A549 (cell line): ENCODE data around the gene TRNT1. TPM values are rescaled to one million over a fixed set of nuclear protein-coding genes. Genes with fewer than 3 reads are reported as not detected.

Experiments used
- ATAC-seq, 2 experiments: fragments of 200-7000 bp in 1 of 2; fragments of >200 bp in 1 of 2; cut with Nextera tagmentation in 1 of 2; cut with Tn5 transposase in 1 of 2; 3 replicates each; pipeline versions ENCODE4 v1.8.0 to v1.9.1; 2018 to 2020; ENCODE audit warnings: mild to moderate bottlenecking in 1 of 2, moderate library complexity in 1 of 2
- CTCF ChIA-PET: fragments of 300-600 bp; sonication (Branson Sonifier 250); formaldehyde crosslinking; extraction: SDS; loops from one replicate; lab custom pipeline; 2021; ENCODE audit warnings: antibody characterized with exemption, inconsistent platforms; lab: Yijun Ruan, JAX
- POLR2A ChIA-PET: fragments of 350-600 bp; formaldehyde crosslinking; extraction: SDS; loops from one replicate; lab custom pipeline; 2021; ENCODE audit warnings: antibody characterized with exemption, inconsistent platforms; lab: Yijun Ruan, JAX
- DNase-seq, 2 experiments: peaks; one replicate each; pipeline versions ENCODE4 v3.0.0 to v3.0.0-alpha.2; 2011 to 2016; ENCODE audit warnings: low read depth in 1 of 2, low spot score in 1 of 2
- FAIRE-seq: peaks from 2 replicates; lab custom pipeline; 2011; peaks lifted over from hg19 to GRCh38; lab: Jason Lieb, UNC
- H3K27ac ChIP-seq, 2 experiments: fragments of >200 bp; sonication (Bioruptor Twin); formaldehyde crosslinking; 3 replicates each; pipeline ENCODE4 v1.5.1; 2016 to 2017
- H3K4me1 ChIP-seq: fragments of >200 bp; sonication (Bioruptor Twin); formaldehyde crosslinking; 3 replicates; pipeline ENCODE4 v1.6.1; 2016
- H3K4me2 ChIP-seq: fragments of >200 bp; sonication (Bioruptor Twin); formaldehyde crosslinking; 3 replicates; pipeline ENCODE4 v1.6.1; 2016
- H3K4me3 ChIP-seq: fragments of >200 bp; sonication (Bioruptor Twin); formaldehyde crosslinking; 3 replicates; pipeline ENCODE4 v1.5.1; 2016
- H3K9me3 ChIP-seq: fragments of >200 bp; sonication (Bioruptor Twin); formaldehyde crosslinking; 3 replicates; pipeline ENCODE4 v1.6.1; 2016
- ATOH8 ChIP-seq: fragments of 250-450 bp; sonication (Bioruptor Pico); IDR thresholded peaks from 2 replicates; pipeline ENCODE4 v1.5.0; 2020; ENCODE audit warnings: low read depth, mild to moderate bottlenecking, moderate library complexity
- BCL3 ChIP-seq: fragments of >200 bp; sonication (Bioruptor Twin); formaldehyde crosslinking; IDR thresholded peaks from 3 replicates; pipeline ENCODE4 v1.6.1; 2016
- BHLHE40 ChIP-seq: IDR thresholded peaks from 2 replicates; pipeline ENCODE4 v1.6.1; 2012; ENCODE audit warnings: low read depth, low read length, inconsistent platforms
- CBX2 ChIP-seq: fragments of 200-600 bp; sonication (generic); IDR thresholded peaks from 2 replicates; pipeline ENCODE4 v1.6.1; 2016; ENCODE audit warnings: low read depth, mild to moderate bottlenecking, borderline replicate concordance
- CBX8 ChIP-seq: fragments of 200-600 bp; sonication (generic); IDR thresholded peaks from 2 replicates; pipeline ENCODE4 v1.6.1; 2016
- CHD2 ChIP-seq: fragments of 150-350 bp; IDR thresholded peaks from 2 replicates; pipeline ENCODE4 v1.6.1; 2014; ENCODE audit warnings: low read length; ENCODE audit not compliant: partially characterized antibody
- ELK1 ChIP-seq: fragments of 150-350 bp; IDR thresholded peaks from 2 replicates; pipeline ENCODE4 v1.6.1; 2014; ENCODE audit warnings: low read depth, mild to moderate bottlenecking, low read length
- ESRRA ChIP-seq: fragments of 150-350 bp; IDR thresholded peaks from 2 replicates; pipeline ENCODE4 v1.6.1; 2014; ENCODE audit warnings: mild to moderate bottlenecking, low read length, borderline replicate concordance
- FOSB ChIP-seq: fragments of 250-450 bp; sonication (Bioruptor Pico); IDR thresholded peaks from 2 replicates; pipeline ENCODE4 v1.5.0; 2020; ENCODE audit warnings: mild to moderate bottlenecking, moderate library complexity
- HDAC2 ChIP-seq: fragments of 200-600 bp; sonication (generic); IDR thresholded peaks from 2 replicates; pipeline ENCODE4 v1.6.1; 2016
- HEYL ChIP-seq: fragments of 250-450 bp; sonication (Bioruptor Pico); IDR thresholded peaks from 2 replicates; pipeline ENCODE4 v1.8.0; 2021; ENCODE audit warnings: mild to moderate bottlenecking, moderate library complexity
- HOXB5 ChIP-seq: fragments of 250-450 bp; sonication (Bioruptor Pico); IDR thresholded peaks from 2 replicates; pipeline ENCODE4 v1.5.0; 2020; ENCODE audit warnings: mild to moderate bottlenecking, moderate library complexity
- JUN ChIP-seq, 2 experiments: fragments of >200 bp; sonication (Bioruptor Twin); formaldehyde crosslinking; IDR thresholded peaks; 2 replicates in 1 of 2; 3 replicates in 1 of 2; pipeline ENCODE4 v1.6.1; 2016 to 2017
- MAFK ChIP-seq: fragments of 450-650 bp; IDR thresholded peaks from 2 replicates; pipeline ENCODE4 v1.6.1; 2014; ENCODE audit not compliant: partially characterized antibody
- MAX ChIP-seq: IDR thresholded peaks from 2 replicates; pipeline ENCODE4 v1.6.1; 2012
- MAZ ChIP-seq: fragments of 150-350 bp; IDR thresholded peaks from 2 replicates; pipeline ENCODE4 v1.6.1; 2014; ENCODE audit warnings: antibody characterized with exemption, low read depth, low read length, borderline replicate concordance
- NPAS2 ChIP-seq: fragments of 250-450 bp; sonication (Bioruptor Pico); IDR thresholded peaks from 2 replicates; pipeline ENCODE4 v1.8.0; 2022; ENCODE audit warnings: mild to moderate bottlenecking, moderate library complexity, borderline replicate concordance
- NR3C1 ChIP-seq: fragments of >200 bp; sonication (Bioruptor Twin); formaldehyde crosslinking; IDR thresholded peaks from 3 replicates; pipeline ENCODE4 v1.6.1; 2017
- RARB ChIP-seq: fragments of 250-450 bp; sonication (Bioruptor Pico); IDR thresholded peaks from 2 replicates; pipeline ENCODE4 v1.8.0; 2021; ENCODE audit warnings: mild to moderate bottlenecking, moderate library complexity
- RCOR1 ChIP-seq: fragments of 150-350 bp; IDR thresholded peaks from 2 replicates; pipeline ENCODE4 v1.6.1; 2014; ENCODE audit warnings: antibody characterized with exemption, low read length, low read depth
- RFX5 ChIP-seq: fragments of 450-650 bp; IDR thresholded peaks from 2 replicates; pipeline ENCODE4 v1.7.1; 2014; ENCODE audit warnings: antibody characterized with exemption, mild to moderate bottlenecking, moderate library complexity
- TFCP2L1 ChIP-seq: fragments of 250-450 bp; sonication (Bioruptor Pico); IDR thresholded peaks from 2 replicates; pipeline ENCODE4 v1.5.0; 2021; ENCODE audit warnings: mild to moderate bottlenecking
- ZC3H11A ChIP-seq: fragments of 450-650 bp; IDR thresholded peaks from 2 replicates; pipeline ENCODE4 v1.6.1; 2014; ENCODE audit warnings: antibody characterized with exemption, mild to moderate bottlenecking
- WGBS: methylation state at CpG from one replicate; pipeline ENCODE4 v1.1.6; 2017; ENCODE audit errors: missing lambda C conversion rate; 5-methylcytosine and 5-hydroxymethylcytosine counted together
- polyA plus RNA-seq, 4 experiments: library from polyadenylated mRNA; depleted of rRNA in 3 of 4; stranded (reverse); fragments of >200 nt; fragmentation: RNase III in 1 of 4; extraction: RNeasy Plus Mini Kit Qiagen cat#74134 plus additional on column Dnase treatment in 1 of 4; gene quantifications; 2 replicates in 3 of 4; 3 replicates in 1 of 4; pipeline ENCODE4 v1.2.3, GENCODE V29; 2011 to 2017

The TRNT1 gene
- polyA plus RNA-seq, 2 of the 4 experiments (the other 2 are of a cell fraction) = 25.7 to 32.0 TPM

GRCh38 chr3:3134750-3135448 lies 8.2 kb downstream of the TRNT1 start:
- POLR2A ChIA-PET = no interaction called here
- FAIRE-seq (no peak), DNase-seq (no peak), ATAC-seq (peak; percentile 23 to 24; a peak in 2 of 6 replicates)
- Histone ChIP-seq H3K9me3 (no peaks in the 10 kb centered on the region), H3K4me2 (no peak overlapping the region), H3K4me1 (no peaks in the 10 kb centered on the region), H3K4me3 (no peak overlapping the region), H3K27ac (no peak overlapping the region)
- 91% methylated on average over 4 of the region's 4 CpGs for WGBS
- CTCF ChIA-PET = no interaction called here
- TF ChIP-seq ELK1 (no peak), CBX8 (no peak), MAFK (no peak), HDAC2 (no peak), BHLHE40 (no peak), TFCP2L1 (no peak), JUN (IDR thresholded peaks at IDR 0.05) (no peak), CHD2 (no peak), HOXB5 (CRISPR knock-in tag) (no peak)

- no peak for TF ChIP-seq MAX
- TF ChIP-seq, all 56 proteins: peak for 0
- Histone ChIP-seq H3K4me3 (no peak overlapping the region), H3K27ac (no peak overlapping the region), H3K9me3 (no peaks in the 10 kb centered on the region), H3K4me1 (no peaks in the 10 kb centered on the region), H3K4me2 (no peak overlapping the region)
- no peak for FAIRE-seq
- 85% methylated on average over 6 of the region's 6 CpGs for WGBS
- ChIA-PET CTCF (no interaction called here), POLR2A (no interaction called here)
- DNase-seq = no peak
- ATAC-seq = no peak
Observed at GRCh38 chr3:3137526-3137925, 10.8 kb downstream of the TRNT1 start.

GRCh38 chr3:3141939-3142338 lies 15.2 kb downstream of the TRNT1 start:
- Histone ChIP-seq H3K4me3 (no peak overlapping the region), H3K4me2 (no peak overlapping the region), H3K4me1 (no peaks in the 10 kb centered on the region), H3K27ac (no peak overlapping the region), H3K9me3 (no peaks in the 10 kb centered on the region)
- ChIA-PET POLR2A (no interaction called here), CTCF (interaction anchor here (1.4 kb wide), 1 partner anchor 21 kb away, joined by 3 read pairs; no protein-coding TSS in a partner anchor)
- ATAC-seq (no peak), DNase-seq (no peak), FAIRE-seq (no peak)
- TF ChIP-seq HDAC2 (no peak), HEYL (CRISPR knock-in tag) (no peak), NR3C1 (no peak), RFX5 (no peak), RARB (CRISPR knock-in tag) (no peak), BCL3 (no peak), RCOR1 (no peak), CBX2 (no peak), ESRRA (no peak), ATOH8 (no peak), CHD2 (no peak), ZC3H11A (no peak), FOSB (no peak), NPAS2 (CRISPR knock-in tag) (no peak), MAZ (no peak)
